Right lung (tissue), 5 donors: Measurements from ENCODE around the gene CTSL. TPM values are rescaled to one million over a fixed set of nuclear protein-coding genes. Genes with fewer than 3 reads are reported as not detected.

ENCODE experiments used
- DNase-seq, 2 donors: peaks; one replicate each; pipeline ENCODE4 v3.0.0-alpha.2; 2013
- polyA plus RNA-seq, 5 donors: library from polyadenylated mRNA; unstranded; fragments of 120-200 nt; gene quantifications; one replicate each; pipeline versions ENCODE4 v1.2.1 to v1.2.3, GENCODE V29; 2013; ENCODE audit warnings: inconsistent platforms in 1 of 5, low replicate concordance in 1 of 5; ENCODE audit not compliant: insufficient read length in 5 of 5, insufficient read depth in 1 of 5

The CTSL gene
- polyA plus RNA-seq, 5 donors: 72.3 to 85.0 (median 79.3) TPM

DNA sequence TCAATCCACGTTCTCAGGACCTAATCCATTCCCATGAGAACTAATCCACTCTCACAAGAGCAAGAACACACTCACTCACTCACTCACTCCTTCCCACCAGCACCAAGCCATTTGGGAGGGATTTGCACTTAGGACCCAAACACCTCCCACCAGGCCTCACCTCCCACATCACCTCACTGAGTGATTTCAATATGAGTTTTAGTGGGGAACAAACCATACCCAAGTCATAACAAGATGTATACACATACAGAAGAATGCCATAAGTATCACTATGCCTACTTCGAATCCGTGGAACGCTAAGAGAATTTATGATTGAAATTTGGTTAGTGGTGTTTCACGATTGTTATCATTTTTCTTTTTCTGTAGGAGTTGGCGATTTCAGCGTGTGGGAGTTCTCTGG, 29.3 kb upstream of the CTSL start:
- DNase-seq: no peak

DNA sequence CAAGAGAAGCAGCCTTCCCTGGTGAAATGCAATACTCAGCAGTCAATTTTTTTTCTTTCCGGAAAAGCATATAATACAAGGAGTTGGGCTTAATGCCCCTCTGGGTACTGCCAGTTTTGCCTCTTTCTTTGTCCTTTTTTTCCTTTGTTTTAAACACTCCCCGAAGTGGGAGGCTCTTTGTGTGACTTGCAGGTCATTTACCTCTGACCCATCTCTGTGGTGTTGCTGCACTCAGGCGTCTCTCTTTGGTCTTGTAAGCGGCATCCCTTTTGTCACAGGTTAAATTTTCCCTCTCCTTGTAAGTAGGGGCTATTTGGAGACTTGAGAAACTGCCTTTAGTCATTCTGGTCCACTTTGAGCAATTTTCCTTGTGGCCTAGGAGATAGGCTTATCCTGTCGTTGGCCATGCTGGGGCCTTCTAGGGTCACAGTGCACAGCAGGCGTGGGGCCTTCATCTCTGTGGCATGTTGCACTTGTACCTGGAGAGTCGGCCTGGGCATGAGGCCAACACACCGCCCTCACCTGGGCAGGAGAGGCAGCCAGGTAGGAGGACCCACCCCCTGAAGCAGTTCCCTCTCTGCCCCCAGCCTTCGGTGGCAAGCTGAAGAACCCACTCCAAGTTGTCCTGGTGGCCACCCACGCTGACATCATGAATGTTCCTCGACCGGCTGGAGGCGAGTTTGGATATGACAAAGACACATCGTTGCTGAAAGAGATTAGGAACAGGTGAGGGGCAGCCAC, 27.7 kb upstream of the CTSL start:
- DNase-seq: peak in 1 of 2 donors; percentile 32

DNA sequence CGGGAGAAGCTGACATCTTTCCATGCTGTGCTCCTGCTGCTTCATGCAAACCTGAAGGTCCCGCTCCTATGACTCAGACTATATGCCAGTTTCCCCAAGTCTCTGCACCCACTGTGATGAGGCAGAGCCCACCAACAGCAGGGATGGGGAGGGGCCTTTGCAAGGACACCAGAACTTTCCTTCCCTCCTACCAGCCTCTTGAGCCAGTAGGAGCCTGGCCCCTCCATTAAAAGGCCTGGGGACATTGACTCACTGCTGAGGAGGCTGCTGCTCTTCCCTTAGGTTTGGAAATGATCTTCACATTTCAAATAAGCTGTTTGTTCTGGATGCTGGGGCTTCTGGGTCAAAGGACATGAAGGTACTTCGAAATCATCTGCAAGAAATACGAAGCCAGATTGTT, 26.1 kb upstream of the CTSL start:
- no peak for DNase-seq

DNA sequence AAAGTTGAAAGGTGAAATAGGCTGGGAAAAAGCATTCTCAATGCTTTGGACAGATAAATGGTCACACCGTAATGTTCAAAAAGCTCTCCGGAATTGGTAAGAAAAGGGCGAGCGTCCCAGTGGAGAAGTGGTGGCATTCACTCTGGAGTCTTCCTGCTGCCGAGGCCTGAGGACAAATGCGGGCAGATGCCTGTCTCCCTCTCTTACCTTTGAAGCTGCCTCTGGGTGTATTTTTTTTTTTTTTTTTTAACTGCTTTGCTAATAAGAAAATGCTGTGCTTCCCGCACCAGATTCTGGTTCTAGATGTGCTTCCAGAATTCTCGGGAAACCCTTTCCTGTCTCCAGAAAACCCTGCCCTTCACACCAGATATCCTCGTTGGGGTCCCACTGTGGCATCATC, 24.4 kb upstream of the CTSL start:
- DNase-seq: no peak

DNA sequence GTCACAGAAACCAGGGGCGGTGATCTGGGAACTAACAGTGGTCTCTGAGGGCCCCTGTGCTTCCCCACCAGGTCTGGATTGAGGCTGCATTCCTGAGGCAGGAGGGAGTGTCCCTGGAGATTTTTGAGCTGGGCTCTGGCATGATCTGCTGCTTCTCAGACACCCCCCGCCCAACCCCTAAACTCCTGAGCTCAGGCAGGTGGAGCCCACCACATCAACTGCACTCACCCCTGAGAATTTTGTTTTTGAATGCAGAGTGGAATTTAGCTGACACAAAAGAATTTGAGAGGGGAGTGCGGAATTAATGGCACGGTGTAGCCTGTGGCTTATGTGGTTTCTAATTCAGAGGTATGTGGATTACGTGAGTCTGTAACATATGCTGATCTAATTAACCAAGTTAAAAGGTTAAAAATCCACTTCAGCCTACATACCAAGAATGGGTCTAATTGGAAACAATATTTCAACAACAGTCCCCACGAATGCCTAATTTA, 23.9 kb upstream of the CTSL start:
- DNase-seq: no peak

DNA sequence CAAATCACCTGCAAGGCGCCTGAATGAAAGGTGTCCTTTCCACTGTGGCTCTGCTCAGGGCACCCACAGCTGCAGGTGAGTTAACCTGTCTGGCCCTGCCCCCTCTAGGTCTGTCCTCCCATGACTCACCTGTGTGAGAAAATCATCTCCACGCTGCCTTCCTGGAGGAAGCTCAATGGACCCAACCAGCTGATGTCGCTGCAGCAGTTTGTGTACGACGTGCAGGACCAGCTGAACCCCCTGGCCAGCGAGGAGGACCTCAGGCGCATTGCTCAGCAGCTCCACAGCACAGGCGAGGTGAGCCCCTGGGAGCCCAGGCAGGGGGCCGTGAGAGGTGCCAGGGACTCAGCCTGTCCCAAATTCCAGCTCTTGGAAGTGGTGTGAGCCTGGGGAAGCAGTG, 23.0 kb upstream of the CTSL start:
- DNase-seq: no peak

DNA sequence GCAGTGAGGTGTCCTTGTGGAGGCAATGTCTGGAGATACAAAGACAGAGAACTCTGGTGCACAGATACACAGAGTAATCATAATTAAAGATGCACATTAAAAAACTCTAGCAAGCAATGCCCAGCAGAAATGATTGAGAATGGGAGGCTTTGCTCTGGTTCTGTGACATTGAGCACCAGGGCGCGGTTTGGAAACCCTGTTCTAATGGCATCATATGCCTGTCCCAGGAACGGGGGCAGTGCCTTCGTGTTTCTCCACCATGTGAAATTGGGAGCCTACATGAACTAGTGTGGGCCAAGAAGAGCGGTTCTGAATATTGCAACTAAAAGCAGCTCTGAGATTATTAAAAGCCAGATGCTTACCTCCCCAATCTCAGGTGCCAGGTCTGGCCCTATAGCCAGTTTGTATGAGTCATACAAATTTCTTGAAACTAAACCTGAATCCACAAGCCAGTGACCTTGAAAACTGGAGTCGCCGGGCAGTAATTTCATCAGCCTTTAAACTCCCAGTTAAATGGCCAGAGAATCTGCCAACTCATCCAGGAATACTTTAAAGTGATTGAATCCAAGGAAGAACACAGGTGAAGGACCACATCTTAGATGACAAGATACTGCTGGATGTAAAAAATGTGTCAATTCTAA, 22.2 kb upstream of the CTSL start:
- DNase-seq: no peak

DNA sequence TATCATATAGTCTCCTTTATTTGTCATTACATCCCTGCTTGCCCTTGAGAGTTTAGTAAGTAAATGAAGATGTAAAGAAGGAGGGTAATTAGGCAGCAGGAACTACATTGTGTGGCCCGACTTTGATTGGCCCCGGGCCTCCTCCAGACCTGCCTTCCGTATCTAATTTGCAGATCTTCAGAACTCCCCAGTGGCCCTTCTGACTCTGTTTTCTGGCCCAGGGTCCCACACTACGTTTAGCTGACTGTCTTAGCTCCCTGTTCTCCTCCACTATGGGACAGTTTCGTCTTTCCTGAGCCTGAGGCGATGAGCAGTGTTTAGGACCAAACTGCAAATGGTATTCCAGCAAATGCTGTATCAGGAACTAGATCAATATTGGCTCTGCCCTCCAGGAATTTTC, 21.6 kb upstream of the CTSL start:
- DNase-seq: no peak

DNA sequence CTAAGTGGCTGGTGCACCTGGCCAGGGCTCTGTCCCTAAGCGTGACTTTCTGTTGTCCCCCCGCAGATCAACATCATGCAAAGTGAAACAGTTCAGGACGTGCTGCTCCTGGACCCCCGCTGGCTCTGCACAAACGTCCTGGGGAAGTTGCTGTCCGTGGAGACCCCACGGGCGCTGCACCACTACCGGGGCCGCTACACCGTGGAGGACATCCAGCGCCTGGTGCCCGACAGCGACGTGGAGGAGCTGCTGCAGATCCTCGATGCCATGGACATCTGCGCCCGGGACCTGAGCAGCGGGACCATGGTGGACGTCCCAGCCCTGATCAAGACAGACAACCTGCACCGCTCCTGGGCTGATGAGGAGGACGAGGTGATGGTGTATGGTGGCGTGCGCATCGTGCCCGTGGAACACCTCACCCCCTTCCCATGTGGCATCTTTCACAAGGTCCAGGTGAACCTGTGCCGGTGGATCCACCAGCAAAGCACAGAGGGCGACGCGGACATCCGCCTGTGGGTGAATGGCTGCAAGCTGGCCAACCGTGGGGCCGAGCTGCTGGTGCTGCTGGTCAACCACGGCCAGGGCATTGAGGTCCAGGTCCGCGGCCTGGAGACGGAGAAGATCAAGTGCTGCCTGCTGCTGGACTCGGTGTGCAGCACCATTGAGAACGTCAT, 19.7 kb upstream of the CTSL start:
- no peak for DNase-seq

DNA sequence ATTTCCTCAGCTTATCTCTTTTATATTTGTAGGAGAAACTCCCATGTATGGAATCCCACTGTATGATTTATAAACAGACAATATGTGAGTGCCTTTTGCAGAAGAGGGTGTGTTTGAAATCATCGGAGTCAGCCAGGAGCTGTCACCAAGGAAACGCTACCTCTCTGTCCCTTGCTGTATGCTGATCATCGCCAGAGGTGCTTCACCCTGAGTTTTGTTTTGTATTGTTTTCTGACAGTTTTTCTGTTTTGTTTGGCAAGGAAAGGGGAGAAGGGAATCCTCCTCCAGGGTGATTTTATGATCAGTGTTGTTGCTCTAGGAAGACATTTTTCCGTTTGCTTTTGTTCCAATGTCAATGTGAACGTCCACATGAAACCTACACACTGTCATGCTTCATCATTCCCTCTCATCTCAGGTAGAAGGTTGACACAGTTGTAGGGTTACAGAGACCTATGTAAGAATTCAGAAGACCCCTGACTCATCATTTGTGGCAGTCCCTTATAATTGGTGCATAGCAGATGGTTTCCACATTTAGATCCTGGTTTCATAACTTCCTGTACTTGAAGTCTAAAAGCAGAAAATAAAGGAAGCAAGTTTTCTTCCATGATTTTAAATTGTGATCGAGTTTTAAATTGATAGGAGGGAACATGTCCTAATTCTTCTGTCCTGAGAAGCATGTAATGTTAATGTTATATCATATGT, 18.0 kb upstream of the CTSL start:
- no peak for DNase-seq

DNA sequence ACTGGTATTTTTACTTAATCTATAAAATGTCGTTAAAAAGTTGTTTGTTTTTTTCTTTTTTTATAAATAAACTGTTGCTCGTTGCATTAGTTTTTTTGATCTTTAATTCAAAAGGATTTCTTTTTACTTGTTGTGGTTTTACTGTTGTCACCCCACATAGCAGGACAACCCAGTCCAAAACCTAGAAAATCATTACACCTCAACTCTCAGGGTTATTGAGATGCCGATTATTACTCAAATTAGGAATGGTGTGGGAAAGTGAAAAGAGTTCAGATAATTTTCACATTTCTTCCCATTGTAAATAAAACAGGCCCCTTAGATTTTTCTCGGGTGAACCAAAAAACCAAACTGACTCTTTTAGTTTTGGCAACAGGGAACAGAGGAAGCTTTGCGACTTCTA, 17.4 kb upstream of the CTSL start:
- DNase-seq: no peak

DNA sequence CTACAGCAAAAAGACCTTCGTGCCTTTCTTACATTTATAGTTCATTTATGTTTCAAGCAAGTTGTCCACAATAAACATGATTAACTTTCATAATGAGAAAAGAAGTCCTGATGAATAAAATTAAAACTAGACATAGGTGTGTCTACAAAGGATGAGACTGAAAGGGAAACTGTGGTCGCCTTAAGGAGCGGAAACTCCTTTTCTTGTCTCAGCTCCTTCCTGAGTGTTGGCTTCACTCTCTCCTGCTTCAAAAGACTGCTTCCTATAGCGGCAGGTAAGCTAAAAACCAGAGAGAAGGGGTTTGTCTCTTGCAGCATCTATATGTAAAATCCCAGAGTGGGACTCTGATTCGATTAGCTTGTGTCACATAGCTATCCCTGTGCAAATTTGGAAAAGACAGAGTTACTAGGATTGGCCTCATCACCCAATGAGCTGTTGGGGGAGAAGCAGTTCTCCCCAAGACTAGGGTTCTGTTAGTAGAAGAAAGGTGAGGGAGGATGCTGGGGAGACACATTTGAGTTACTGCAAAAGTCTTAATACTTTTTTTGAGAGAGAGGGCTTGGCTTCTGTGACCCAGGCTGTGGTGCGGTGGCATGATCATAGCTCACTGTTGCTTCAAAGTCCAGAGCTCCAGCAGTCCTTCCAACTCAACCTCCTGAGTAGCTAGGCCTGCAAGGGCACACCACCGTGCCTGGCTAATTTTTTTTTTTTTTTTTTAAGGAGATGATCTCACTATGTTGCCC, 16.8 kb upstream of the CTSL start:
- DNase-seq: no peak

DNA sequence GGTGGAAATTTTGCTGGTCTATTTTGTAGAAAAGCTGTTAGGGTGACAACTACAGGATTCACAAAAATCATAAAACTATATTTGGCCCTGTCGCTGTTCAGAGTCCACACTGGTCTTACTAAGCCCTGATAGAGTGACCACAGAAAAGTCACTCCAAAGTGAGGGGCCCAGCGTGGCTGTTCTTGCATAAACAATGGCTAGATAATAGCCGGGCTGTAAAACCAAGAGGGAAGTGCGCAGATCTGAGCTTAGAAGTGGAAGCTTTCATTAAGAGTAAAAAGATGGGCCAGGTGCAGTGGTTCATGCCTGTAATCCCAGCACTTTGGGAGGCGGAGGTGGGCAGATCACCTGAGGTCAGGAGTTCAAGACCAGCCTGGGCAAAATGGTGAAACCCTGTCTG, 15.5 kb upstream of the CTSL start:
- DNase-seq: no peak

DNA sequence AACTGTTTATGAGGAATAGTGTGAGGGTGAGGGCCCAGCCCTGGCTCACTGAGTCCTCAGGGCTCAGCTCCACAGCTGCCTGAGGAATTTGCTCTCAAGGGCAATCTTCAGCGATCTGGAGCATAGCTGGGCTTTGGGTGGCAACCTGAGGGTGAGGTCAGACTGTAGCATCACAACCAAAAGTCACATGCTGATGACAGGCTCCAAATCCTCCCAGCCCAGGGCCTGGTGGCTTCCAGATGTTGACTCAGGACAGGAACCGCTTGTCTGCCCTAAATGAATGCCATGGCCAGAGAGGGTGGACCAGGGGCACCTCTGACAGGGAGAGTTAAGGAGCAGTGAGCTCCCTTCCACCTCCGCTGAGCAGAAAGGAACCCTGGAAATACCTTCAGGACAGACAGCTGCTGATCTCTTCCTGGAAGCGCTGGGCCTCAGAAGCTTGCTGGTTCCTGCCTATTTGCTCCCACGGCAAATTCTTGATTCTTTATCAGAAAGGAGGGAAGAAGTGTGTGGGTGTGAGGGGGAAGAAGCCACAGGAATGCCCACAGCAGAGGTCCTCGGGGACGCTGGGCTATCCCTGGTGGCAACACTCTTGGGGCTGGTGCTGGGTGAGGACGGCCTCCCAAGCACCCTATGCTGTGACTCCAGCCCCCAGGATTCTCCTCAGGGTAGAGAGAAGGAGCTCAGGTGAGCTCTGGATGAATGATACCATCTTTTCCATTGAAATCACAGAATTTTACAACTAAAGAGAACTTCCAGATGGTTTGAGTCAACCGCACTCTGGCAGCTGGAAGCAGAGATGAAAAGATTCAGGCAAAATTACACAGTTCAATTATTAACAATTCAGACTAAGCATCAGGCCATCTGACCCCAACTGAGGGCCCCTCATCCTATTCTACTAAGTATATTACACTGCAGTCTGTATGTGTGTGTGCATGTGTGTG, 13.8 kb upstream of the CTSL start:
- peak; percentile 57 to 62 for DNase-seq

DNA sequence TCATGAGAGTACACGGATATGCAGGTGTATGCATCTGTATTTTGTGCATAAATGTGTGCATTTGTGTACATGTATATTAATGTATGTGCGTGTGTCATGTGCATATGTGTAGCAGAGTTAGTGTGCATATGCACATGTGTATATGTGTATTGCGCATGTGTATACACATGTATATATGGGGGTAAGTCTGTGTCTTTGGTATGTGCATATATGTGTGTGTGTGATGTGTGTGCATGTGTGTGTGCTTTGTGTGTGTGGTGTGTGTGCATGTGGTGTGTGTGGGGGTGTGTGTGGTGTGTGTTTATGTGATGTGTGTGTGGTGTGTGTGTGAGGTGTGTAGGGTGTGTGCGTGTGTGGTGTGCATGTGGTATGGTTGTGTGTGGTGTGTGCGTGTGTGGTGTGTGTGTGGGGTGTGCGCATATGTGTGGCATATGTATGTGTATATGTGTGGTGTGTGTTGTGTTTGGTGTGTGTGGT, 13.1 kb upstream of the CTSL start:
- peak in 1 of 2 donors; percentile 43 for DNase-seq

DNA sequence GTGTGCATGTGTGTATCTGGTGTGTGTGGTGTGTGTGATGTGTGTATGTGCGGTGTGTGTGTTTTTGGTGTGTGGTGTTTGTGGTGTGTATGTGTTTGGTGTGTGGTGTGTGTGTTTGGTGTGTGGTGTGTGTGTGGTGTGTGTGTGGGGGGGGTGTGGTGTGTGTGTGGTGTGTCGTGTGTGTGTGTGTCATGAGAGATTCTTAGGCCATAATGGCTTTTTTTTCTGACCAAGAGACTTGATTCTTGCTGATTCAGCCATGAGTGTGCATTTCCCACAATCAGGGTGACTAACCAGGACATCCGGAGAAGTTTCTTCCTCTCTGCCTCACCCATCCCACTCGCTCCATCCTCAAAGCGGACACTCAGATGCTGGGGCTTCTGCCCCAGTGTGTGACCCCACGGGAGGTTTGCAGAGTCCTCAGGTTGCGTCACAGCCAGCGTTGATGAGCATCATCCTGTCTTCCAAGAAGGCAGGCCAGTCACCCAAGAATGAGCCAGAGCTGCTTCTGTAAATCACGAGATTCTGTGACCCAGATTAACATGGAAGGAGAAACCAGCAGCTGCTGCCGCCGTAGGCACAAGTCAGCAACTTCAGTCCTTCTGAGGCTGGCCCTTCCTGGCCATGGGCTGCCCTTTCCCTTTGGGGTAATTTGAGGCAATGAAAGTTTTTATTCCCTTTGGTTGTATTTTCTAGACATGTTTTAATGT, 12.5 kb upstream of the CTSL start:
- DNase-seq: peak; percentile 38 to 53

DNA sequence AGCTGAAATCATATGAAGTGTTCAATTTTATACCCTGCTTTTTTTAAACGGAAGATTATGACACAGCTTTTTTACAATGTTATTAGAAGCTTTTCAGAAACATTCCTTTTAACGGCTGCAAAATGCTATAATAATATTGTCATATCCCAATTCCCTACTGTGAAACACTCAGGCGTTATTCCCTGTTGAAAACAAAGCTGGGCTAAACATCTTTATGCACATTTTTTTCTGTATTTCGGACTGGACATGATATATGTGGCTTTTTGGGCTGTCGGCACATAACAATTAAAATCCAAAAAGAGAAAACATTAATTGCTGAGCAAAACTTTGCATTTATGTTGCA, 12.0 kb upstream of the CTSL start:
- no peak for DNase-seq

DNA sequence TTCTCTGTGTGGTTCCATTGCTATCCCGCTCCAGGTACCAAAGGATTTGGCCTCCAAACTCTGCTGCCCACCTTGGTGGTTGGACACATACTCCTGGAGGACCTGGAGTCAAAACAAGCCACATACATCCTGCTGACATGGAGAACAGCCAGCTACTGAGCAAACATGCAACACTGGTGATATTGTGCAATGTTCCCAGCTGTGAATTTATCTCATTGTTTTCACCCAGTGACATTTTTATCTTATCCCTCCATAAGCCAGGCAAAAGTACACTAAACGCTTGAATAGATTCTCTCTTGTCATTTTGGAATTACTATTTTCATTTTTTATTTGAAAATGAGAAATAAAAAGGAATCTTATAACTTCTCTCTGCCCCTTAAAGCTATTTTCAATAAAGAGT, 11.1 kb upstream of the CTSL start:
- peak; percentile 67 for DNase-seq

DNA sequence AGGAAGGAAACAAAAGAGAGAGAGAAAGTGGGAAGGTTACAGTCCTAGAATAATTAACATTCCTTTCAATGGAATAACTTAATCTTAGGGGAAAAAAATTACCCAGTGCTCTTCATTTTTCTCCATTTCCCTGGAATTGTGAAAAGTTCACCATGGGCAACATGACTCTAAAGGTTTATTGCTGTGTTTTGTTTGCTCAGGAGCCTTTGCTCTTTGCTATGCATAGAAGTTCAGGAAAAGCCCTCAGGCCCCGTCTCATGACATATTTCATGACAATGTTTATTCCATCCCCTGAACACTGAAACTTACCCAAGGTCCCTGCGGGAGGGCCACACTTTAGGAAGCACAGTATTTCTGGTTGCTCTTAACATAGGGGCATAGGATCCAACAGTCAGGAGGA, 9.8 kb upstream of the CTSL start:
- no peak for DNase-seq

DNA sequence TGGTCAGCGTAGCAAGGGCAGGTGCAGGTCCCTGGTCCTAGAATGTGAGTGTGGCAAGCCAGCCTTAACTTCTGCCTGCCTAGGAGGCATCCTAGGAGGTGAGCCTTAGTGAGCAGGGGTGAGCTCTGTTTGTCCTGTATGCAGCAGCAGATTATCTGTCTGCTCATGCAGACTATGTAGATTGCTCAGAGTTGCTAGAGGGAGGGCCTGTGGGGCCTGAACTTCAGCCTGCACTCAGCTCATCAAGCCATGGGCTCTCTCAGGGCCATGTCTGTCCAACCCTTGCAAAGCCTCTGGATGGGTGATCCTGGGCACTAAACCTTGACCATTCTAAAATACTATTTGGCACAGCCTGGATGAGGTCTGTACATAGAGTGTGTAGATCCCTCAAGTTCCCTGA, 8.5 kb upstream of the CTSL start:
- DNase-seq: no peak
